GM12801 (cell line): ENCODE results near the gene PTPRF.

ENCODE experiments used
- CTCF ChIP-seq: IDR thresholded peaks from one replicate; pipeline ENCODE4 v1.5.1; 2011; ENCODE audit warnings: control low read depth; ENCODE audit not compliant: insufficient read length; ENCODE audit errors: extremely low read depth

The PTPRF gene

GRCh38 chr1:43518935-43519686 is 11.6 kb upstream of the PTPRF start:
- no peak for TF ChIP-seq CTCF

GRCh38 chr1:43520100-43520778 is 10.4 kb upstream of the PTPRF start:
- TF ChIP-seq CTCF: no peak

GRCh38 chr1:43521078-43521477 is 9.6 kb upstream of the PTPRF start:
- no peak for TF ChIP-seq CTCF

- TF ChIP-seq CTCF: no peak
Observed at GRCh38 chr1:43521756-43522155, 8.9 kb upstream of the PTPRF start.

GRCh38 chr1:43522431-43522775 is 8.3 kb upstream of the PTPRF start:
- no peak for TF ChIP-seq CTCF

- no peak for TF ChIP-seq CTCF
Observed at GRCh38 chr1:43522776-43523480, 7.8 kb upstream of the PTPRF start.

GRCh38 chr1:43524804-43525203 is 5.9 kb upstream of the PTPRF start:
- no peak for TF ChIP-seq CTCF
